Sigmoid colon (tissue), 7 donors: Measurements from ENCODE around the gene COA1. TPM values are rescaled to one million over a fixed set of nuclear protein-coding genes. Genes with fewer than 3 reads are reported as not detected.

ENCODE experiments used
- DNase-seq: peaks from one replicate; pipeline ENCODE4 v3.0.0-alpha.2; 2019
- H3K27ac ChIP-seq, 4 donors: fragments of 200-600 bp; sonication (generic); one replicate each; pipeline ENCODE4 v1.5.1; 2016 to 2019; ENCODE audit warnings: mild to moderate bottlenecking in 1 of 4
- H3K27me3 ChIP-seq, 3 donors: fragments of 200-600 bp; sonication (generic); one replicate each; pipeline ENCODE4 v1.5.1; 2019; ENCODE audit warnings: mild to moderate bottlenecking in 1 of 3
- H3K36me3 ChIP-seq, 4 donors: fragments of 200-600 bp; sonication (generic); one replicate each; pipeline ENCODE4 v1.5.1; 2016 to 2019
- H3K4me1 ChIP-seq, 4 donors: fragments of 200-600 bp; sonication (generic); one replicate each; pipeline ENCODE4 v1.5.1; 2017 to 2019
- H3K4me3 ChIP-seq, 4 donors: fragments of 200-600 bp; sonication (generic); one replicate each; pipeline ENCODE4 v1.5.1; 2017 to 2019; ENCODE audit warnings: mild to moderate bottlenecking in 2 of 4, moderate library complexity in 1 of 4
- H3K9me3 ChIP-seq, 4 donors: fragments of 200-600 bp in 3 of 4; sonication (generic) in 3 of 4; one replicate each; pipeline versions ENCODE4 v1.5.1 to v1.6.1; 2013 to 2019
- CTCF ChIP-seq, 4 experiments: fragments of 450-650 bp in 3 of 4; fragments of 200-600 bp in 1 of 4; IDR thresholded peaks; one replicate each; pipeline ENCODE4 v1.5.1; 2016 to 2019; ENCODE audit warnings: antibody characterized with exemption in 4 of 4, mild to moderate bottlenecking in 3 of 4, moderate library complexity in 2 of 4
- EP300 ChIP-seq, 4 donors: sonication (generic); formaldehyde crosslinking; IDR thresholded peaks; one replicate each; pipeline ENCODE4 v1.6.1; 2017; ENCODE audit warnings: antibody characterized with exemption in 4 of 4
- POLR2A ChIP-seq, 2 donors: fragments of 450-650 bp; IDR thresholded peaks; one replicate each; pipeline ENCODE4 v1.6.1; 2016; ENCODE audit warnings: antibody characterized with exemption in 2 of 2, mild to moderate bottlenecking in 2 of 2, moderate library complexity in 2 of 2
- POLR2AphosphoS5 ChIP-seq, 4 donors: sonication (generic); formaldehyde crosslinking; IDR thresholded peaks; one replicate each; pipeline ENCODE4 v1.6.1; 2017; ENCODE audit warnings: antibody characterized with exemption in 4 of 4
- WGBS, 2 donors: extraction: QIAGEN DNeasy Blood & Tissue Kit; methylation state at CpG; one replicate each; pipeline ENCODE4 v1.1.7; 2013; 5-methylcytosine and 5-hydroxymethylcytosine counted together
- intact Hi-C: fragments of 100-400 bp; cut with DNase I; formaldehyde crosslinking; loops from one replicate; pipeline ENCODE4 v1.15.1; 2023
- polyA plus RNA-seq, 3 donors: library from polyadenylated mRNA; stranded (reverse); fragments of 200-250 nt; gene quantifications; one replicate each; pipeline ENCODE4 v1.2.3, GENCODE V29; 2013
- total RNA-seq, 4 donors: library from RNA; depleted of rRNA; stranded (reverse); fragments of >200 nt; gene quantifications; one replicate each; pipeline ENCODE4 v1.1.0, GENCODE V29; 2016
- donor health status: healthy with polysubstance abuse.
- donor health status: Bipolar disorder and iron deficiency.
- donor health status: healthy.

Gene COA1
- total and polyA plus RNA-seq, 7 donors = 31.2 to 61.2 (median 42.6) TPM

DNA sequence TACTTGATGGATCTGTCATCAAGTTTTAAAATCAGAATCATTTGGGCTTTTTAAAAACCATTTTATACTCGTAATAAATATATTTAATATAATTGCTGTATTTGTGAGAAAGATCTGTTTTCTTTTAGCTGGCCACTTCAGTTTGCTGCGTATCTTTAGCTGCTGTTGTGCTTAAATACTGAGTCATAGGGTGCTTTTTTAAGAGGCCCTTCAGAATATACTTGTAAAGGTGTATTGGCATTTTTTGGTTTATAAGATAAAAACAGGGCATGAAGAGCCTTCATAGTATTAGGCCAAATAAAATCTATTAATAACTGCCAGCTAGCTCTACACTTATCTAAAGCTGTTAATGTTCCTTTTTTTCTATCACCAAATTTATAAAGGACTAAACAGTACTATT, 102.6 kb downstream of the COA1 start:
- H3K9me3 ChIP-seq = no peaks in the 10 kb centered on the region
- DNase-seq = no peak
- intact Hi-C loops = no loop called here
- no peak overlapping the region for H3K4me3 ChIP-seq
- no peak for TF ChIP-seq CTCF (IDR thresholded peaks at IDR 0.05)
- no peak for TF ChIP-seq POLR2AphosphoS5 (IDR thresholded peaks at IDR 0.05)
- TF ChIP-seq POLR2A (IDR thresholded peaks at IDR 0.05) = no peak
- no peak for TF ChIP-seq EP300 (IDR thresholded peaks at IDR 0.05)
- H3K36me3 ChIP-seq = peaks cover 0 to 28% (median 1%) of the 10 kb centered on the region in 4 donors
- no peaks in the 10 kb centered on the region for H3K27me3 ChIP-seq
- no peak overlapping the region for H3K27ac ChIP-seq
- 89 to 94% methylated on average over 2 of the region's 2 CpGs for WGBS, 2 donors
- no peaks in the 10 kb centered on the region for H3K4me1 ChIP-seq

GRCh38 chr7:43625980-43626379, 103.3 kb downstream of the COA1 start:
- TF ChIP-seq EP300 (IDR thresholded peaks at IDR 0.05) = no peak
- TF ChIP-seq CTCF (IDR thresholded peaks at IDR 0.05) = no peak
- TF ChIP-seq POLR2A (IDR thresholded peaks at IDR 0.05) = no peak
- TF ChIP-seq POLR2AphosphoS5 (IDR thresholded peaks at IDR 0.05) = no peak
- WGBS, 2 donors = 72 to 91% methylated on average over 4 of the region's 4 CpGs
- no peak for DNase-seq
- no peak overlapping the region for H3K27ac ChIP-seq
- intact Hi-C loops = no loop called here
- H3K36me3 ChIP-seq = peaks cover 0 to 21% (median under 1%) of the 10 kb centered on the region in 4 donors
- no peaks in the 10 kb centered on the region for H3K27me3 ChIP-seq
- no peaks in the 10 kb centered on the region for H3K4me1 ChIP-seq
- H3K9me3 ChIP-seq = no peaks in the 10 kb centered on the region
- H3K4me3 ChIP-seq = no peak overlapping the region

GRCh38 chr7:43625453-43625852, 103.9 kb downstream of the COA1 start:
- Histone ChIP-seq H3K4me1 (no peaks in the 10 kb centered on the region), H3K9me3 (no peaks in the 10 kb centered on the region), H3K27me3 (no peaks in the 10 kb centered on the region), H3K36me3 (peaks cover 0 to 16% (median 0%) of the 10 kb centered on the region in 4 donors), H3K4me3 (no peak overlapping the region), H3K27ac (no peak overlapping the region)
- DNase-seq = no peak
- no peak for TF ChIP-seq CTCF (IDR thresholded peaks at IDR 0.05)
- no peak for TF ChIP-seq POLR2A (IDR thresholded peaks at IDR 0.05)
- no peak for TF ChIP-seq EP300 (IDR thresholded peaks at IDR 0.05)
- no peak for TF ChIP-seq POLR2AphosphoS5 (IDR thresholded peaks at IDR 0.05)
- intact Hi-C loops = no loop called here

DNA sequence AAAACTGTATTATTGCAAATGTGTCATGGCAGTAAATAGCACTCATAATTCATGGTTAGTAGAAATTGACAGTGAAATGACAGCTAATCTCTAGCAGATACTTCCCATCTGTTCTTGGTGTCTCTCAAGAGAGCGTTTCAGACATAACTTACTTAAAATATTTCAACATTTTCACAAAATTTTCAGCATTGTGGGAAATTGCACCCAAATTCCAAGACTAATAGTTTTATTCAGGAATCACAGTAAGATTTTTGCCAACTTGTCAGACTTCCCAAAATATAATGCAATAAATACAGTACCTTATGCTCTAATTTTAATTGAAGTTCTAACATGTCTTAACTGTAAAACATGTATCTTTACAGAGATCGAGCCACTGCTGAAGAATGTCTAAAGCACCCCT, 105.2 kb downstream of the COA1 start:
- peaks cover 0 to 14% (median 0%) of the 10 kb centered on the region in 4 donors for H3K36me3 ChIP-seq
- no peak overlapping the region for H3K4me3 ChIP-seq
- WGBS, 2 donors = 83 to 96% methylated on average over 2 of the region's 2 CpGs
- intact Hi-C loops = no loop called here
- no peaks in the 10 kb centered on the region for H3K27me3 ChIP-seq
- TF ChIP-seq CTCF (IDR thresholded peaks at IDR 0.05) (no peak), POLR2A (IDR thresholded peaks at IDR 0.05) (no peak), POLR2AphosphoS5 (IDR thresholded peaks at IDR 0.05) (no peak), EP300 (IDR thresholded peaks at IDR 0.05) (no peak)
- H3K4me1 ChIP-seq = no peaks in the 10 kb centered on the region
- H3K9me3 ChIP-seq = no peaks in the 10 kb centered on the region
- no peak overlapping the region for H3K27ac ChIP-seq
- no peak for DNase-seq

DNA sequence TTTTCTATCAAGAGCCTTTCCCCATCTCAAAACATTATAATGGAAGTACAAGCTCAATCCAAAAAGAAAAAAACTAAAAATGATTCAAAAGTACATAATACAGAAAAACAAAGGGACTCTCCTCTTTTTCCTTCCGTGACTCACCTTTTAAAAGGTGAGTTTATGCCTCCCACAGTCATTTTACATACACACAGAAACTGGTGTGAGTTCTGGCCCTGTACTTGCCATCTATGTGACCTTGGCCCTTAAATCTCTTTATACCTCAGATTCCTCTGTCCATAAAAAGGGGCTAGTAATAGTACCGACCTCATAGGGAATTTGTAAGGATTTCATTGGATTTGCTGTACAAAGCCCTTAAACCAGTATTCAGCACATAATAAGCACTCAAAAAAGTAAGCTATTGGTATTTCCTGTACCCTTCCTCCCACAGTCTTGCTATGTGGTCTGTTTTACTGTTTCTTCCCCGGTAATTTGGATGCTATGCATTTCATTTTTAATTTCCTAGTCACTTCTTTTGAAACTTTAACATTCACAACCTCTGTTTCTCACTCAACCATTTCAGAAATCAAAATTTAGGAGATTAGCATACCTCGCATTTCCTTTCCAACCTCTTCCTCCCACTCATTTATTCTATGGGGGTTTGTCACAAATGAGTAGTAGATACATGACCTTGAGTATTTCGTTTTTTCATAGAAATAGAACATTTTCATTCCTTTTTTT, 107.4 kb downstream of the COA1 start:
- Histone ChIP-seq H3K27ac (no peak overlapping the region), H3K27me3 (no peaks in the 10 kb centered on the region), H3K36me3 (peaks cover 0 to 14% (median 0%) of the 10 kb centered on the region in 4 donors), H3K4me3 (no peak overlapping the region), H3K4me1 (no peaks in the 10 kb centered on the region), H3K9me3 (no peaks in the 10 kb centered on the region)
- 64 to 86% methylated on average over 5 of the region's 5 CpGs for WGBS, 2 donors
- DNase-seq = no peak
- TF ChIP-seq POLR2AphosphoS5 (IDR thresholded peaks at IDR 0.05) (no peak), POLR2A (IDR thresholded peaks at IDR 0.05) (no peak), EP300 (IDR thresholded peaks at IDR 0.05) (no peak), CTCF (IDR thresholded peaks at IDR 0.05) (no peak)
- intact Hi-C loops = no loop called here
